AML-193 (cell line): ENCODE data around the gene HCRT.
"Not testable (repeated sequence)": the region's sequence is repeated elsewhere in the genome, so short reads cannot be mapped to it uniquely, and the experiment has no call there.

ENCODE experiments used
- DNase-seq, 2 experiments: peaks; one replicate each; lab custom pipeline; 2025; lab: John Stamatoyannopoulos, UW

The HCRT gene, protein sequence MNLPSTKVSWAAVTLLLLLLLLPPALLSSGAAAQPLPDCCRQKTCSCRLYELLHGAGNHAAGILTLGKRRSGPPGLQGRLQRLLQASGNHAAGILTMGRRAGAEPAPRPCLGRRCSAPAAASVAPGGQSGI

GRCh38 chr17:42184713-42185620 lies at the start of gene HCRT:
Gene HCRT (minus strand): TSS chr17:42185452. CDS start chr17:42185365, 87 bp downstream.
- DNase-seq: no peak

DNA sequence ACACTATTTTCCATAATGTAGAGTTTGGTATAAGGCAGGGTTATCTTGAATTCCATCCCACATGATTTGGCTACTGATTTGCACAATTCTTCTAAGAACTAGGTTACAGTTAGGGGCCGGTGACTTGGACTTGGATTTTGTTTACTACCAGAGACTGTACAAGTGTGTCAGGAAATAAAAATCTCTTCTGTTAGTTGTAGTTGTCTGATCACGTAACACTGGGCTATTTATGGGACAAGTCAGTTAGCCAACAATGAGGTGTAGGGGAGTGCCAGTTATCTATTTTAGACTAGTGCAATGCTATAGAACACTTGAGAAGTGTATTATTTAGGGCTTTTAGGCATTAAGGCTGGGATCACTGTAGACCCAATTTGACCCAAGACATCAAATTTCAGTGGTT lies 48.7 kb upstream of the HCRT start:
- DNase-seq: no peak

DNA sequence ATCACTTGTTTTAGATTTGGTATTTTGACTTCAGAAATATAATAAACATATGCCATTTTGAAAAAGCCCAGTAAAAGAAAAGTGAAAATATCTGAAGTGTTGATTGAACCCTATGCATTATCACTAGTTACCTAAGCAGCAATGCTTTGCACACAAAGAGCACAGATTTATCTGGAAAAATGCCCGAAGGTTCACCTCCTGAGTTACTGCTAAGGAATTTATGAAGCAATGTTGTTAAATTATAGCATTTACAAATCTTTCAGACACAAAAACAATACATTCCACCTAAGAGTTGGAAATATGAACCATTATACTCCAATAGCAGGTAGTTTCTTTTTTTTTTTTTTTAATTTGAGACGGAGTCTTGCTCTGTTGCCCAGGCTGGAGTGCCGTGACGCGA lies 47.9 kb upstream of the HCRT start:
- DNase-seq: no peak

DNA sequence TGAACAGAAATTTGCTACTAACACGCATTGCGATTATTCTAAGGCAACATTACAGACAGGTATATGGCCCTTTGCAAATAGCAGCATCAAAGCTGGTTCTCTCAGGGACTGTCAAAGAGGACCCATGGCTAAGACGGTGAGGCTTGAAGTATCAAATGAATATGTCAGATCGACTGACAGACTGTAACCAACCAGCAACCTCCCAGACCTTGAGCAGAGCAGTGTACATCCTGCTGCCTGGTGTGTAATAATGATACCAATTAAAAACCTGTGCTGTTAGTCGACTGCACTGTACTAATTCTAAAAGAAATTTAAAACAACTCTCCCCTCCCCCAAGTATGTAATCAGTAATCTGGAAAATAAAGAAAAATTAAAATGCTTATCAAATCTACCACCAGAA lies 45.0 kb upstream of the HCRT start:
- DNase-seq: no peak

- no peak for DNase-seq
Measured at GRCh38 chr17:42227849-42228700, 42.8 kb upstream of the HCRT start.

- DNase-seq: no peak
Measured at GRCh38 chr17:42225646-42226045, 40.4 kb upstream of the HCRT start.

- DNase-seq: no peak
Measured at GRCh38 chr17:42224651-42225050, 39.4 kb upstream of the HCRT start.

DNA sequence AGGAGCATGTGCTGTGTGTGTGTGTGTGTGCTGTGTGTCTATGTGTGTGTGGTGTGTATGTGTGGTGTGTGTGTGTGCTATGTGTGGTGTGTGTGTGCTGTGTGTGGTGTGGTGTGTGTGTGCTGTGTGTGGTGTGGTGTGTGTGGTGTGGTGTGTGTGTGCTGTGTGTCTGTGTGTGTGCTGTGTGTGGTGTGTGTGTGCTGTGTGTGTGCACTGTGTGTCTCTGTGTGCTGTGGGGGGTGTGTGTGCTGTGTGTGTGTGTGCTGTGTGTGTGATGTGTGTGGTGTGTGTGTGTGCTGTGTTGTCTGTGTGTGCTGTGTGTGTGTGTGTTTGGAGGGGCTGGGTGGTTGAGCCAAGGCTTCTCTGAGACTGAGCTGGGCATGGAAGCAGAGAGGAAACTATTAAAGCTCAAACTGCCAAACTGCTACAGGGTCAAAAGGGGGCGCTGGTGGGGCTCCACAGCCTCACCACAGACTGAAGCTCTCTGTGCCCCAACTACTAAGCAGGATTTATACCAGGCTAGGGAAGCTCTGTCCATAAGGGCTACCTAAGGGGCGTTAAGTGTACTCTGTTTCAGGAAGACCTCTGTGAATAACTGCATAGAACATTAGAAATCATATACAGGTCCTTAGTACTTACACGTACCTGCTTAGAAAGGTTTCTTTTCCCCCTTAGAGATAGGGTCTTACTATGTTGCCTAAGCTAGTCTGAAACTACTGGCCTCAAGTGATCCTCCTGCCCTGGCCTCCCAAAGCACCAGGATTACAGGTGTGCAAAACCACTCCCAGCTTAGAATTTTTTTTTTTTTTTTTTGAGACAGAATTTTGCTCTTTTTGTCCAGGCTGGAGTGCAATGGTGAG lies 36.9 kb upstream of the HCRT start:
- DNase-seq: peak; percentile 84 to 90

GRCh38 chr17:42219280-42219679 lies 34.0 kb upstream of the HCRT start:
- not testable (repeated sequence) for DNase-seq

GRCh38 chr17:42214156-42214555 lies 28.9 kb upstream of the HCRT start:
- DNase-seq: no peak

DNA sequence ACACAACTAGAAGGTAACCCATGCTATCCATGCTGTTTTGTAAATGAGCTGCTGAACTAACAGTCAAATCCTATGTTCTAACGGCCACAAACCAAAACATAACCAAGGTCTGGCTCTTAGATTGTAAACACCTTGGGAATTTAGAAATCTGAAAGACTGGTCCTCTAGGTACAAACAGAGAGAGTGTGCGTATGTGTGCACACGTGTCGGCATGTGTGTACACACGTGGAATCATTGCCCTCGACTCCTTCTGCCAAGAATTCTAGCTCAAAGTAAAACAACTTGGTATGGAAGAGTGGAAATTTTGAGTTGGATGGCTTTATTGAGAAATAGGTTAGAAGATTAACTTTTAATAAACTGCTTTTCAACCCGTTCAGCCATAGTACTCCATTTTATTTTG lies 27.1 kb upstream of the HCRT start:
- no peak for DNase-seq

GRCh38 chr17:42211921-42212341 lies 26.7 kb upstream of the HCRT start:
- not testable (repeated sequence) for DNase-seq

DNA sequence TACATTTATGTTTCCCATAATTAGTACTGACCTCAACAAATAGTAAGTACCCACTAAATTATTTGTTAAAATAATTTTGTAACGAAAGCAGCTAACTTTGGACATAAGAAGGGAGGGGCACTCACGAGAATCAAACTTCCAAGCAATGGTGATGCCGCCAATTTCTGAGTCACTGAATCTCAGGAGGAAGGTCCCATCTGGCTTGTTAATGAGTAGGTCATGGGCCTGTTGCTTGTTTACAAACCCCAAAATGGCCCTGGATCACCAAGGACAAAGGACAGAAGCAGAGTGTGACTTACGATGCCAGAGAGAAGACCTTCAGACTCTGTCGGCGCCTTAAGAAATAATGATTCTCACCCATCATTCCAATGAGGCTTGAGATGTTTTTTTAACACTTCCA lies 24.8 kb upstream of the HCRT start:
- DNase-seq: no peak

DNA sequence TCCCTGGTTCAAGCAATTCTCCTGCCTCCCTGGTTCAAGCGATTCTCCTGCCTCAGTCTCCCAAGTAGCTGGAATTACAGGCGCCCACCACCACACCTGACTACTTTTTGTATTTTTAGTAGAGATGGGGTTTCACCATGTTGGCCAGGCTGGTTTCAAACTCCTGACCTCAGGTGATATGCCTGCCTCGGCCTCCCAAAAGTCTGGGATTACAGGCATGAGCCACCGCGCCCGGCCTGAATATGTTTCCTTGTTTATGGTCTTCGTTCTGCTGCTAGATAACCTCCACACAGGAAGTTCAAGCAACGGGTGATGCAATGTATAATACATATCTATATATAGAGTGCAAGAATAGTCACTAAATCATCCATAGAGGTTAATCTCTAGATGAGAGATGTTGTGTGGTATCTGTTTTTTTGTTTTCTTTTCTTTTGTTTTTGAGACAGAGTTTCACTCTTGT lies 20.9 kb upstream of the HCRT start:
- DNase-seq: not testable (repeated sequence)

- no peak for DNase-seq
Measured at GRCh38 chr17:42203354-42203753, 18.1 kb upstream of the HCRT start.

- no peak for DNase-seq
Measured at GRCh38 chr17:42202696-42203095, 17.4 kb upstream of the HCRT start.

GRCh38 chr17:42202159-42202558 lies 16.9 kb upstream of the HCRT start:
- DNase-seq: no peak

DNA sequence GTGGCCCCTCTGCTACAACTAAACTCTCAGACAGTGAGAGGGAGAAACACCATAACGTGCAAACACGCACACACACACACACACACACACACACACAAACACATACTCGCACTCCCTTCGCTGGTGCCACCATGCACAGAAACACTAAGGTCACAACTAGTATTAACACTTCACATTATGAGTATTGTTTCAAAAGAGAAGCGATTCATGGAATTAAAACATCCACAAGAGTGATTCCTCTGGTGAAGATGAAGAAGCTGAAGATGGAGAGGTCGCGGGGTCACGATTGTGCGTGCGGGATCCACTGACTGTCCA lies 16.2 kb upstream of the HCRT start:
- DNase-seq: no peak

DNA sequence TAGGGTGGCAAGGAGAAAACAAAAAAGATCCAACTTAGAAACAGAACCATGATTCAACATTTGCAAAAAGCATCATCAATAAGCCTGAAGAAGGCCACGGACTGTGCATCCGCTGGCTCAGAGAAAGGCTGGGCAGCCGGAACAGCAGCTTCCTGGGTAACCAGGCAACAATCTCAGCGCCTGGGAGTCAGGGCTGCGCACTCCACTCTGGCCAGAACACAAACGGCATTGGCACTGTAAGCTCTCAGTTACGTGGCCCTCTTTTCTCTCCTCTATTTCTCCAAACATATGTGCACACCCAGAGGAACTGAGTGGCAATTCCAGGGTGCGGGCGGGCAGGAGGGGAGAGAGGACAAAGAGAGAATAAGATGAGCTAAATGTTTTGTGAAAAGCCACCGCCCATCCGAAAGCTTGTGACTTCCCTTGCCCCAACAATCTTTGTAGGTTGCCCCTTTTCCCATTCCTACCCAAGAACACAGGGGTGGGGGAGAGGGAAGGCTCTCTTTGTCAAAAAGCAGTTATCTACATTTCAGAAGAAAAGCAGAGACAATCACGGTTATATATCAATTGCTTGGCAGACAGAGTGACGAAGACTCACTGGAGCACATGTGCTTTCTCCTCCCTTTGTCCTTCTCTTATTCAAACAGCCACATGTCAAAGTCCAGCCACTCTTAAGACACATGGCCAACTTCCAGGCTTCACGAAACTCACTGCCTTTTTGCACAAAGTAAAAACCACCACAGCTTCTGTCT lies 15.6 kb upstream of the HCRT start:
- no peak for DNase-seq

DNA sequence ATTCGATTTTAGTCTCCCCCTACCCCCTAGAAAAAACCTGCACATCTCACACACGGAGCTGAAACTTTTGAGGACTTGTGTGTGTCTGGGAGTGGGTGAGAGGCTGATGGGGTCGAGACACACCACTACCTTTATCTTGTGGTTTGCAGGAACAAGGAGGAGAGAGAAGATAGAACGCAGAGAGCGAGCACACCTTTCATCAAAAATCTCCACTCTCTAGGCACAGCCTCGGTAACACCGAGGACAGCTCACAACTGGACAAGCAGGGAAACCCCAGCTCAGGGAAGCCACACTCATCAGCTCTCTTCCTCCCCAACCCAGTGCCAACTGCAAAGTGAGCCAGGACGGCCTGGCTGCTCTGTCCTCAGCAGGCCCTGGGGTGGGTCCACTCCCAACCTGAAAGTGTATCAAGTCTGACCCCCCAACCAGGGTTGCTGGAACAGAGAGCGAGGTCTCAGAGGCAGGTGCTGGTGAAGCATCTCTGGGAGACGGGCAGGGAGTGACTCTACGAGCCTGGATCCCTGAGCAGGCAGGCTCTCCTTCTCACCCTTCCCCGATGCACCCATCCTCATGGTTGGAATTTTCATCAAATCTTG lies 14.3 kb upstream of the HCRT start:
- DNase-seq: no peak

DNA sequence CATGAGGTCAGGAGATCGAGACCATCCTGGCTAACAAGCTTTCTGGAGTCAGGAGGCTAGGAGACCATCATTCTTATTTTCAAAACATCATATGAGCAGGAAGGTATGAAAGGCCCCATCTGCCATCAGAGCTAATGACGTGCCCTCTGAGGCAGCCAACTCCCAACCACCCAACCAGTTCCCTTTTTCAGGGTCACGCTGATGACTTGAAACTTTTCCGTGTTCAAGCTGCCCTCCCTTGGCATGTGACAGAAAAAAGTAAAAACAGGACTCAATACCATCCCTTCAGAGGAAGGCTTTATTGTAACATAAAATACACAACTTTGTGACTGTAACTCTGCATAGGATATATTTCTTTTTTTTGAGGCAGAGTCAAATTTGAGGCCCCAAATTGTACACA lies 13.6 kb upstream of the HCRT start:
- peak; percentile 60 to 72 for DNase-seq
